ENCODE measurements around the gene CCNL2.

Gene CCNL2

DNA sequence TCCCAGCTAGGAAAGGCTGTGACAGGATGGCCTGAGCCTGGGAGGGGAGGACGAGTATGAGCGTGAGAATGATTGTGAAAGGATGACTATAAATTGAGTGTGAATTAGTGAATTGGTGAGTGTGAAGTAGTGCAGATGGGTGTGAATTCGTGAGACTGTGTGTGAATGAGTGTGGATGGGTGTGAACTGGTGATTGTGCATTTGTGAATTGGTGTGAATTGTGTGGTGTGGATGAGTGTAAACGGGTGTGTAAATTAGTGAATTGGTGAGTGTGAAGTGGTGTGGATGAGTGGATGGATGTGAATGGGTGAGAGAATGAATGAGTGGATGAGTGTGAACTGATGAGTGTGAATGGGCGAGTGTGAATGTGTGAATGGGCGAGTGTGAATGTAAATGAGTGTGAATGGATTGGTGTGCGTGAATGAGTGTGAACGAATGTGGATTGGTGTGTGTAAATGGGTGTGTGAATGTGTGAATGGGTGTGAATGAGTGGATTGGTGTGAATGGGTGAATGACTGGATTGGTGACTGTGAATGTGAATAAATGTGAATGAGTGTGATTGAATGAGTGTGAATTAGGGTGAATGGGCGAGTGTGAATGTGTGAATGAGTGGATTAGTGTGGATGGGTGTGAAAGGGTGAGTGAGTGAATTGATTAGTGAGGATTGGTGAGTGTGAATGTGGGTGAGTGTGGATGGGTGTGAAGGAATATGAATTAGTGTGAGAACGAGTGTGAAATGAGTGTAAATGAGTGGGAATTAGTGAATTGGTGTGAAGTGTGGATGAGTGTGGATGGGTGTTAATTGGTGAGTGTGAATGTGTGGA lies 33.0 kb downstream of the CCNL2 start:
- H3K4me1 ChIP-seq (ENCODE audit: control insufficient read depth in 1 of 2, insufficient read depth in 2 of 2, low read length in 2 of 2) = peaks cover 1 to 6% of the 10 kb centered on the region in 2 donors
- H3K27me3 ChIP-seq (ENCODE audit: low read depth, low read length) = no peaks in the 10 kb centered on the region
- no peaks in the 10 kb centered on the region for H3K36me3 ChIP-seq (ENCODE audit: control insufficient read depth in 1 of 2, insufficient read depth in 2 of 2, low read length in 2 of 2)
- no peak overlapping the region for H3K27ac ChIP-seq (ENCODE audit: low read length)
- H3K4me3 ChIP-seq (ENCODE audit: low read depth in 1 of 2, low read length in 2 of 2) = no peak overlapping the region
- no peaks in the 10 kb centered on the region for H3K9me3 ChIP-seq (ENCODE audit: control insufficient read depth in 1 of 2, low read length in 2 of 2)

- Histone ChIP-seq H3K27me3 (ENCODE audit: low read depth, low read length) (no peaks in the 10 kb centered on the region), H3K4me1 (ENCODE audit: control insufficient read depth in 1 of 2, insufficient read depth in 2 of 2, low read length in 2 of 2) (peaks cover 6 to 20% of the 10 kb centered on the region in 2 donors), H3K9me3 (ENCODE audit: control insufficient read depth in 1 of 2, low read length in 2 of 2) (no peaks in the 10 kb centered on the region), H3K36me3 (ENCODE audit: control insufficient read depth in 1 of 2, insufficient read depth in 2 of 2, low read length in 2 of 2) (no peaks in the 10 kb centered on the region), H3K4me3 (ENCODE audit: low read depth in 1 of 2, low read length in 2 of 2) (no peak overlapping the region), H3K27ac (ENCODE audit: low read length) (no peak overlapping the region)
Observed at GRCh38 chr1:1364266-1364665, 34.9 kb downstream of the CCNL2 start.

GRCh38 chr1:1361982-1362423 lies 37.1 kb downstream of the CCNL2 start:
- H3K27me3 ChIP-seq (ENCODE audit: low read depth, low read length) = no peaks in the 10 kb centered on the region
- no peak overlapping the region for H3K4me3 ChIP-seq (ENCODE audit: low read depth in 1 of 2, low read length in 2 of 2)
- peak overlapping the region; percentile 69 for H3K27ac ChIP-seq (ENCODE audit: low read length)
- H3K36me3 ChIP-seq (ENCODE audit: control insufficient read depth in 1 of 2, insufficient read depth in 2 of 2, low read length in 2 of 2) = no peaks in the 10 kb centered on the region
- H3K9me3 ChIP-seq (ENCODE audit: control insufficient read depth in 1 of 2, low read length in 2 of 2) = no peaks in the 10 kb centered on the region
- H3K4me1 ChIP-seq (ENCODE audit: control insufficient read depth in 1 of 2, insufficient read depth in 2 of 2, low read length in 2 of 2) = peaks cover 6 to 29% of the 10 kb centered on the region in 2 donors

- peak overlapping the region; percentile 69 for H3K27ac ChIP-seq (ENCODE audit: low read length)
- H3K4me1 ChIP-seq (ENCODE audit: control insufficient read depth in 1 of 2, insufficient read depth in 2 of 2, low read length in 2 of 2) = peaks cover 6 to 34% of the 10 kb centered on the region in 2 donors
- no peaks in the 10 kb centered on the region for H3K9me3 ChIP-seq (ENCODE audit: control insufficient read depth in 1 of 2, low read length in 2 of 2)
- no peaks in the 10 kb centered on the region for H3K36me3 ChIP-seq (ENCODE audit: control insufficient read depth in 1 of 2, insufficient read depth in 2 of 2, low read length in 2 of 2)
- H3K4me3 ChIP-seq (ENCODE audit: low read depth in 1 of 2, low read length in 2 of 2) = no peak overlapping the region
- H3K27me3 ChIP-seq (ENCODE audit: low read depth, low read length) = no peaks in the 10 kb centered on the region
Observed at GRCh38 chr1:1361233-1361981, 37.7 kb downstream of the CCNL2 start.

DNA sequence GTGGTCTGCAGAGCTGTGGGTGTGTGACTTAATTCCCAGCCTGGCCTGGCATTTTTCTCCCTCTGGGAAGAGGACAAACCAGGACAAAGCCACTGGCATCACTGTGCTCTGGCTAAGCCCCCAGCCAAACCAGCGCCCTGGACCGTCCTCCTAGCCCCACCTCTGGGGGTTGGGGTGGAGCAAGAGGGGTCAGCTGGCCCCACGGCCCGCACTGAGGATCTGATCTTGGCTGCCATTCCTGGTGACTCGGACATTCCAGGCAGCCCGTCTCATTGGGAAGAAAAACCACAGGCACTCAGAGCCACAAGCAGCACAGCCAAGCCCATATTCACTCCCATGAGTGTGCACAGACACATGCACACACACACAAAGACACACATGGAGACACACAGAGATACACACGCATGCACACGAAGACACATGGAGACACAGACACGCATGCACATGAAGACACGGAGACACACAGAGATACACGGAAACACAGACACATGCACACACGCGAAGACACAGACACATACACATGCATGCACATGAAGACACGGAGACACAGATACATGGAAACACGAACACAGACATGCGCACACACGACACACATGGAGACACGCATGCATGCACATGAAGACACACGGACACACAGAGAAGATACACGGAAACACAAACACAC lies 38.5 kb downstream of the CCNL2 start:
- peak overlapping the region; percentile 8 for H3K27ac ChIP-seq (ENCODE audit: low read length)
- no peaks in the 10 kb centered on the region for H3K27me3 ChIP-seq (ENCODE audit: low read depth, low read length)
- H3K9me3 ChIP-seq (ENCODE audit: control insufficient read depth in 1 of 2, low read length in 2 of 2) = no peaks in the 10 kb centered on the region
- H3K4me3 ChIP-seq (ENCODE audit: low read depth in 1 of 2, low read length in 2 of 2) = no peak overlapping the region
- peaks cover 6 to 40% of the 10 kb centered on the region in 2 donors for H3K4me1 ChIP-seq (ENCODE audit: control insufficient read depth in 1 of 2, insufficient read depth in 2 of 2, low read length in 2 of 2)
- no peaks in the 10 kb centered on the region for H3K36me3 ChIP-seq (ENCODE audit: control insufficient read depth in 1 of 2, insufficient read depth in 2 of 2, low read length in 2 of 2)

GRCh38 chr1:1359664-1360468 lies 39.3 kb downstream of the CCNL2 start:
- H3K4me3 ChIP-seq (ENCODE audit: low read depth in 1 of 2, low read length in 2 of 2) = peak overlapping the region in 1 of 2 donors; percentile 72
- H3K9me3 ChIP-seq (ENCODE audit: control insufficient read depth in 1 of 2, low read length in 2 of 2) = no peaks in the 10 kb centered on the region
- peaks cover 6 to 46% of the 10 kb centered on the region in 2 donors for H3K4me1 ChIP-seq (ENCODE audit: control insufficient read depth in 1 of 2, insufficient read depth in 2 of 2, low read length in 2 of 2)
- H3K27ac ChIP-seq (ENCODE audit: low read length) = peak overlapping the region; percentile 23
- no peaks in the 10 kb centered on the region for H3K27me3 ChIP-seq (ENCODE audit: low read depth, low read length)
- no peaks in the 10 kb centered on the region for H3K36me3 ChIP-seq (ENCODE audit: control insufficient read depth in 1 of 2, insufficient read depth in 2 of 2, low read length in 2 of 2)

DNA sequence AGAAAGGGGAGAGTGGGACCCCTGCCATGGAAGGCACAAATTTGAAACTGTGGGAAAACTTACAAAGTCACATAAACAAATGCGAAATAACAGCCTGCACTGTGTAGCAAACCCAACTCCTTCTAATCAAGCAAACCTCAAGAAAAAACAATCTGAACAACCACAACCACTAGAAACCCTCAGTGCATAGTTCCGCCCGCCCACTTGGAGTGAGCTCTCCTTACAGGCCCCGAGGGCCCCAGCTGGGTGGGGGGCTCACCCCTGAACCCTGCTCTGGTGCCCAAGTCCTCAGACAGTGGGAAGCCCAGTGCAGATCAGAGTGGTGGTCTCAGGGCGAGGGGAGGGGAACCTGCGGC lies 39.8 kb downstream of the CCNL2 start:
- peak overlapping the region in 1 of 2 donors; percentile 72 for H3K4me3 ChIP-seq (ENCODE audit: low read depth in 1 of 2, low read length in 2 of 2)
- H3K36me3 ChIP-seq (ENCODE audit: control insufficient read depth in 1 of 2, insufficient read depth in 2 of 2, low read length in 2 of 2) = peaks cover 0 to 3% of the 10 kb centered on the region in 2 donors

DNA sequence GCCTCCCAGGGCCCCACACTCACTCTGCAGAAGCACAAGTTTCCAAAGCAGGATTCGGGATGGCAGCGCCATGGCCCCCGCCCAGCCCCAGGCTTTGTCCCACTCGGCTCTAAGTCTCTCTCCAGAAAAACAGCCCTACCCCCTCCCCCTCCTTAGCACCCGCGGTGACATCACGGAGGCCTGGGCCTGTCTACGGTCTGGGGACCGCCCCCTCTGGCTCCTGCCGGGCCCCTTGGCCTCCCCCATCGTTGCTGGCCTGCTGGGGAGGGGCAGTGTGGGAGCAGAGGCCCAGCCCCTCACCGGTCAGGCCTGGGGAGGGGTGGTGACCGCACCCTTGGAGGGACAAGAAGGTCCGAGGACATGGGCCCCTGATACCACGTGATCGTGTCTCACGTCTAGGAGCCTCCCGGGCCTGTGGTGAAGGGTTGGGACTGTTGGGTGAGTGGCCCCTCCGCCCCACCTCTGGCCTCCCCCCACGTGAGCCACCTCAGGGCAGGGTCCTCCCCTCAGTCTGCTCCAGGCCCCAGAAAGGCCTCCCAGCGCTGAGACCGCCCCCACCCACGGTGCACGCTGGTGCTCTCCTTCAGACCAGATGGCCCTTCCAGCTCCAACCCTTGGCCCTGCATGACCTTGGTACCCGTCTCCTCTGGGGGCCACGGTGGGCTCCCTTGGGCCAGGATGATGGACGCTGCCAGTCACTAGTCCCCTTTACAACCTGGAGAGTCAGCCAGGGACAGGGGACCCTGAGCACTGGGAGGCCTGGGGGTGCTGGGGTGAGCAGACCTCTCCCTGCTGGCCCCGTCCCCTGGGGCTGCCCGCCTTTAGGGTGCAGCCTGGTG lies 40.5 kb downstream of the CCNL2 start, which contains the start of gene MXRA8:
TSS of gene MXRA8 (minus strand) at position 123 of the 839 bp plus-strand sequence. CDS start at position 72, 51 bp downstream.
- Histone ChIP-seq H3K27ac (ENCODE audit: low read length) (peak within 1 kb of the TSS; percentile 51), H3K4me1 (ENCODE audit: control insufficient read depth in 1 of 2, insufficient read depth in 2 of 2, low read length in 2 of 2) (peaks cover 6 to 58% of the 10 kb centered on the region in 2 donors), H3K36me3 (ENCODE audit: control insufficient read depth in 1 of 2, insufficient read depth in 2 of 2, low read length in 2 of 2) (peaks cover 0 to 5% of the 10 kb centered on the region in 2 donors), H3K27me3 (ENCODE audit: low read depth, low read length) (no peaks in the 10 kb centered on the region), H3K9me3 (ENCODE audit: control insufficient read depth in 1 of 2, low read length in 2 of 2) (no peaks in the 10 kb centered on the region), H3K4me3 (ENCODE audit: low read depth in 1 of 2, low read length in 2 of 2) (peak within 1 kb of the TSS; percentile 56 to 72)

More for the DNA sequence above, 39.8 kb downstream of the CCNL2 start:
- Histone ChIP-seq H3K4me1 (ENCODE audit: control insufficient read depth in 1 of 2, insufficient read depth in 2 of 2, low read length in 2 of 2) (peaks cover 6 to 52% of the 10 kb centered on the region in 2 donors), H3K27ac (ENCODE audit: low read length) (peak overlapping the region; percentile 23), H3K9me3 (ENCODE audit: control insufficient read depth in 1 of 2, low read length in 2 of 2) (no peaks in the 10 kb centered on the region), H3K27me3 (ENCODE audit: low read depth, low read length) (no peaks in the 10 kb centered on the region)

DNA sequence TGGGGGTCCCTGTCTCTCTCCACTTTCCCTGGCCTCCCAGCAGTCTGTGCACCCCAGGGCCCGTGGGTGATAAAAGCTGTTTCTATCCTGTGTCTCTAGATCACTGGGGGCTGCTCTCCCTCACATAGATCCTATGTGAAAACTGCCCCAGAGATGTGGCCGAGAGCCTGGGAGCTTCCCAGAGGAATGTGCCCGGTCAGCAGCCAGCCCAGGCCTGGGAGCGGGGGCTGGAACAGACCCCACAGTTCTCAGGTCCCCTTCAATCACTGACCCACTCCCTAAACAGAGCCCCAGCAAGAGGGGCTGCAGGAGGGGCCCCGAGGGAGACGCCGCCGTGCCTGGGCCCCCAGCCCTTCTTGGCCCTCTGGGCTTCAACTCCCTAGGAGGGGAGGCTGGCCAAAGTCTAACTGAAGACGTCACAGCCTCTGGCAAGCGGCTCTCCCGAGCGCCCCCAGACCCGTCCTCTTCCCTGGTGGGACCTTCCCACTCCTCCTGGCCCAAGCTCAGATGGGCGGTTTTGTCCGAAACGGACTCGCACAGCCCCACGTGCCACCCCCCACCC lies 41.2 kb downstream of the CCNL2 start:
- Histone ChIP-seq H3K4me1 (ENCODE audit: control insufficient read depth in 1 of 2, insufficient read depth in 2 of 2, low read length in 2 of 2) (peaks cover 6 to 65% of the 10 kb centered on the region in 2 donors), H3K27me3 (ENCODE audit: low read depth, low read length) (peaks cover 1% of the 10 kb centered on the region), H3K9me3 (ENCODE audit: control insufficient read depth in 1 of 2, low read length in 2 of 2) (no peaks in the 10 kb centered on the region), H3K4me3 (ENCODE audit: low read depth in 1 of 2, low read length in 2 of 2) (peak overlapping the region; percentile 56 to 72), H3K27ac (ENCODE audit: low read length) (peak overlapping the region; percentile 51), H3K36me3 (ENCODE audit: control insufficient read depth in 1 of 2, insufficient read depth in 2 of 2, low read length in 2 of 2) (peaks cover 0 to 9% of the 10 kb centered on the region in 2 donors)
